Mammary epithelial cell (primary cell): Measurements from ENCODE around the gene MARCHF9.

Experiments used
- CTCF ChIP-seq, 2 donors: IDR thresholded peaks in 1 of 2; conservative IDR thresholded peaks in 1 of 2; 2 replicates each; pipeline ENCODE4 v1.5.1; 2011 to 2012; ENCODE audit warnings: inconsistent platforms in 2 of 2, low read length in 2 of 2, mild to moderate bottlenecking in 2 of 2, control low read depth in 1 of 2, low read depth in 1 of 2; ENCODE audit not compliant: insufficient read depth in 1 of 2; ENCODE audit errors: extremely low read depth in 1 of 2
- EZH2 ChIP-seq: IDR thresholded peaks from 2 replicates; pipeline ENCODE4 v1.6.1; 2012; ENCODE audit warnings: low read length, inconsistent platforms, borderline replicate concordance

DNA sequence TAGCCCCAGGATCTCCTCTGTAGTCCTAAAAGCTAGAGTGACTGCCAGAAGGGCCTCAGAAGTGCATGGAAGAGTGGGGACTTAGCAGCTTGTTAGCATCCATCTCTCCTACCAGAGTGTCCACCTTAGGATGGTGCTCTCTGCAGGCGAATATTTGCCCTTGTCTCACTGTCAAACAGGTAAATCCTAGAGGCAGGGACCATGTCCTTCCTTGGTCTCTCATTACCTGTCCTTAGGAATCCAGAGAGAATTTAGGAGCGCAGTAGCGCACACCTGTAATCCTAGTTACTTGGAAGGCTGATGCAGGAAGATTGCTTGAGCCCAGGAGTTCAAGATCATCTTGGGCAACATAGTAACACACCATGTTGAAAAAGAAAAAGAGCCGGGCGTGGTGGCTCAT, 37.8 kb upstream of the MARCHF9 start:
- TF ChIP-seq CTCF (conservative IDR thresholded peaks at IDR 0.05 in 1 of 2, IDR thresholded peaks at IDR 0.05 in 1 of 2; ENCODE audit: extremely low read depth in 1 of 2, insufficient read depth in 1 of 2, low read depth in 1 of 2, low read length in 2 of 2) (no peak), EZH2 (no peak)
